Motor neuron (in vitro differentiated cells): ENCODE measurements around the gene PIP4K2C. TPM values are rescaled to one million over a fixed set of nuclear protein-coding genes. Genes with fewer than 3 reads are reported as not detected.
"Not testable (repeated sequence)": the region's sequence is repeated elsewhere in the genome, so short reads cannot be mapped to it uniquely, and the experiment has no call there.

Experiments
- ATAC-seq, 8 experiments: fragments of 200-7000 bp; cut with Tn5 transposase; replicated peaks in 6 of 8; 2 replicates each; pipeline ENCODE4 v1.8.0; 2021; ENCODE audit warnings: mild to moderate bottlenecking in 8 of 8, moderate library complexity in 8 of 8
- H3K27ac ChIP-seq, 2 donors: fragments of 250-450 bp; sonication (Bioruptor Pico); 2 replicates each; pipeline ENCODE4 v1.9.0; 2021; ENCODE audit warnings: antibody characterized with exemption in 2 of 2, mild to moderate bottlenecking in 2 of 2, moderate library complexity in 1 of 2
- H3K4me1 ChIP-seq, 2 donors: fragments of 250-450 bp; sonication (Bioruptor Pico); replicated peaks in 1 of 2; 2 replicates each; pipeline ENCODE4 v1.6.1; 2021; ENCODE audit warnings: antibody characterized with exemption in 2 of 2, mild to moderate bottlenecking in 2 of 2, moderate library complexity in 1 of 2
- H3K4me3 ChIP-seq, 5 donors: fragments of 250-450 bp; sonication (Bioruptor Pico); 2 replicates each; pipeline ENCODE4 v1.9.0; 2021; ENCODE audit warnings: antibody characterized with exemption in 5 of 5, mild to moderate bottlenecking in 5 of 5, moderate library complexity in 4 of 5
- WGBS, 10 experiments: fragments of 450-650 bp; shearing (Covaris generic); methylation state at CpG; one replicate each; pipeline ENCODE4 v1.0.0; 2022; 5-methylcytosine and 5-hydroxymethylcytosine counted together
- in situ Hi-C, 9 experiments: fragments of 400-800 bp; cut with MboI; loops; one replicate each; pipeline ENCODE4 v1.15.0; 2021; ENCODE audit warnings: low sequenced_read_pairs in 9 of 9, low pct_unique_long_range_greater_than_20kb in 2 of 9; ENCODE audit not compliant: unreplicated experiment in 9 of 9
- total RNA-seq, 8 experiments: library from RNA; unstranded; fragments of 300-600 nt; gene quantifications; 2 replicates each; pipeline versions ENCODE4 v1.2.3 to v1.2.4, GENCODE V29; 2022

The PIP4K2C gene
- total RNA-seq, 8 experiments from 2014 or later: 12.5 to 29.4 (median 21.4) TPM

GRCh38 chr12:57632073-57632957, 41.3 kb downstream of the PIP4K2C start:
- peak overlapping the region; percentile 48 to 83 (median 74) for H3K4me3 ChIP-seq
- in situ Hi-C loops: loop anchor here in 1 of 9 experiments (10.0 kb wide), 1 partner anchor 62 kb away; the partner anchor contains the start of gene OS9
- 0 to 20% methylated on average over 1 to 2 of the region's 67 CpGs; no CpG with 5 or more reads in 8 of the 10 experiments for WGBS, 10 experiments
- H3K27ac ChIP-seq: peak overlapping the region; percentile 69 to 83
- H3K4me1 ChIP-seq: peaks cover 10 to 14% of the 10 kb centered on the region in 2 donors
- peak; percentile 28 to 73 (median 68) for ATAC-seq

GRCh38 chr12:57632958-57633840, 42.2 kb downstream of the PIP4K2C start, which contains the start of gene B4GALNT1:
Gene B4GALNT1, minus strand, starts transcription at chr12:57633201. Its CDS starts 1,069 bp downstream, at chr12:57632132.
- peak; percentile 79 to 91 (median 82) for ATAC-seq
- WGBS, 10 experiments: 2 to 80% (median 14%) methylated on average over 1 to 16 of the region's 58 CpGs; no CpG with 5 or more reads in 1 of the 10 experiments
- H3K4me1 ChIP-seq: peaks cover 10 to 14% of the 10 kb centered on the region in 2 donors

GRCh38 chr12:57636731-57637130, 45.7 kb downstream of the PIP4K2C start:
- 60 to 100% (median 84%) methylated on average over 3 to 9 of the region's 9 CpGs for WGBS, 10 experiments
- not testable (repeated sequence) for H3K27ac ChIP-seq, H3K4me3 ChIP-seq, H3K4me1 ChIP-seq, ATAC-seq
- in situ Hi-C loops: loop anchor here in 1 of 9 experiments (10.0 kb wide), 1 partner anchor 58 kb away; the partner anchor contains the start of gene OS9

More at GRCh38 chr12:57632958-57633840, 42.2 kb downstream of the PIP4K2C start, which contains the start of gene B4GALNT1:
- H3K27ac ChIP-seq: peak within 1 kb of the TSS; percentile 69 to 83
- peak within 1 kb of the TSS; percentile 48 to 83 (median 74) for H3K4me3 ChIP-seq
- in situ Hi-C loops: loop anchor here in 1 of 9 experiments (10.0 kb wide), 1 partner anchor 62 kb away; the partner anchor contains the start of gene OS9

GRCh38 chr12:57637364-57637763, 46.4 kb downstream of the PIP4K2C start:
- in situ Hi-C loops: loop anchor here in 1 of 9 experiments (10.0 kb wide), 1 partner anchor 57 kb away; the partner anchor contains the start of gene OS9
- ATAC-seq: no peak
- WGBS, 10 experiments: 20 to 100% (median 69%) methylated on average over 1 to 3 of the region's 3 CpGs

GRCh38 chr12:57638096-57638495, 47.1 kb downstream of the PIP4K2C start:
- no peak for ATAC-seq

More at GRCh38 chr12:57637364-57637763, 46.4 kb downstream of the PIP4K2C start:
- Histone ChIP-seq H3K4me1 (peaks cover 0 to 5% of the 10 kb centered on the region in 2 donors), H3K27ac (no peak overlapping the region), H3K4me3 (no peak overlapping the region)

GRCh38 chr12:57640175-57641042, 49.4 kb downstream of the PIP4K2C start:
- H3K4me3 ChIP-seq: no peak overlapping the region
- in situ Hi-C loops: no loop called here
- no peaks in the 10 kb centered on the region for H3K4me1 ChIP-seq
- no peak overlapping the region for H3K27ac ChIP-seq
- ATAC-seq: no peak
- WGBS, 10 experiments: 0 to 80% (median 58%) methylated on average over 1 to 7 of the region's 7 CpGs

More at GRCh38 chr12:57638096-57638495, 47.1 kb downstream of the PIP4K2C start:
- H3K4me1 ChIP-seq: peaks cover 0 to 5% of the 10 kb centered on the region in 2 donors
- no peak overlapping the region for H3K4me3 ChIP-seq
- 0 to 83% (median 60%) methylated on average over 1 to 2 of the region's 3 CpGs; no CpG with 5 or more reads in 5 of the 10 experiments for WGBS, 10 experiments
- H3K27ac ChIP-seq: no peak overlapping the region
- in situ Hi-C loops: loop anchor here in 1 of 9 experiments (10.0 kb wide), 1 partner anchor 57 kb away; the partner anchor contains the start of gene OS9

- ATAC-seq: no peak
- in situ Hi-C loops: no loop called here
- WGBS, 10 experiments: 0 to 65% (median 43%) methylated on average over 1 to 4 of the region's 5 CpGs; no CpG with 5 or more reads in 1 of the 10 experiments
- Histone ChIP-seq H3K4me1 (no peaks in the 10 kb centered on the region), H3K4me3 (no peak overlapping the region), H3K27ac (no peak overlapping the region)
Observed at GRCh38 chr12:57641699-57642442, 50.9 kb downstream of the PIP4K2C start.

- H3K4me1 ChIP-seq, H3K4me3 ChIP-seq, ATAC-seq, H3K27ac ChIP-seq, in situ Hi-C loops: not testable (repeated sequence)
- 9 to 53% (median 38%) methylated on average over 2 to 8 of the region's 13 CpGs; no CpG with 5 or more reads in 1 of the 10 experiments for WGBS, 10 experiments
Observed at GRCh38 chr12:57645990-57646658, 55.1 kb downstream of the PIP4K2C start.

- H3K4me1 ChIP-seq, H3K4me3 ChIP-seq, in situ Hi-C loops, H3K27ac ChIP-seq, ATAC-seq: not testable (repeated sequence)
- no CpG with 5 or more reads among the region's 15 CpGs for WGBS, 10 experiments
Observed at GRCh38 chr12:57646659-57647049, 55.7 kb downstream of the PIP4K2C start.
